Pulmonary artery endothelial cell (primary cell): ENCODE data around the gene CAMK2D. TPM values are rescaled to one million over a fixed set of nuclear protein-coding genes. Genes with fewer than 3 reads are reported as not detected.

Experiments used
- DNase-seq: peaks from one replicate; pipeline ENCODE4 v3.0.0-alpha.2; 2011; ENCODE audit warnings: low read depth, low spot score
- total RNA-seq: library from RNA; depleted of rRNA; stranded (reverse); fragments of >200 nt; gene quantifications from 2 replicates; pipeline ENCODE4 v1.2.3, GENCODE V29; 2014

Gene CAMK2D
- total RNA-seq, 1 donor from 2014 or later = 38.1 TPM

DNA sequence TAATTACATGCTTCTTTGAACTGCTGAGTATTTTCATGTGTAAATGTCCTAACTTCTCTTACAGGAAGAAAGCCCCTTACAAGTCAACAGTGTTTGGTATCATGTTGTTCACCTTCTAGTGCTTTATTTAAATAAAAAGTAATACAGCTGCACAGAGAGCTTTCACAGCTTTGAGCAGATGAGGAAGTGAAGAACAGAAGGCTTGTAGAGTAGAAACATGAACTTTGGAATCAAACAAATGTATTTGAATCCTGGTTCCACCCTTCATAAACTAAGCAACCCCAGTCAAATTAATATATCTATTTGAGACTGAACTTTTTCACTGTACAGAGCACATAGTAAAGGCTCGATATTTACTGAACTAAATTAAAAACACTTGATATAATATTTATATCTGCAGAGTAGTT, 120.5 kb downstream of the CAMK2D start:
- DNase-seq = no peak

DNA sequence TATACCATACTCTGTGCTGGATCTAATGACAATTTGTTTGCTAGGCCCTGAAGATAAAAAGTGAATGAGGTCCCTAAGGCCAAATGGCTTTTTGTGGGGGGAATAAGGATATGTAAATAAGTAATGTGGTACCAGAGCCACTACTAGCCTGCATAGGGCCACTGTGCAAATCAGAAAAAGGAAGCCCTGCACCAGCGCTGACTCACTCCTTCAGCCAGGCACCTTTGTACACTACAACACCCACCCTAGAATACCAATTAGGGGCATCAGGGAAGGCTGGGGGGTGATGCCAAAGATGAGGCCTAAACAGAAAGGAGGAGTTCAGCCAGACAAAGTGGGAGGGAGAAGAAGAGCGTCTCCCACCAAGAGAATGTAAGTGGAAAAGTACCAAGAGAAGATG, 122.2 kb downstream of the CAMK2D start:
- DNase-seq = no peak

DNA sequence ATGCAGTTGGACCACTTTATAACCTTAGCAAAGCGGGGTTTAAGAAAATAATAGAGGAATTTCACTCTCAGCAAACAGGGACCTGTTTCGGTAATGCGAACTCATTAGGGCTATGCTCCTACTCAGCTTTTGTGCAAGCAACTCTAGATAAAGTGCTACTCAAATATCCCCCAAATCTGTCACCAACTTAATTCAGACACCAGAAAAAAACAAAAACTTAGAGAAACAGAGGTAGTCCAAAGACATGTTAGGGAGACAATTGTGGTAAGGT, 123.0 kb downstream of the CAMK2D start:
- no peak for DNase-seq

DNA sequence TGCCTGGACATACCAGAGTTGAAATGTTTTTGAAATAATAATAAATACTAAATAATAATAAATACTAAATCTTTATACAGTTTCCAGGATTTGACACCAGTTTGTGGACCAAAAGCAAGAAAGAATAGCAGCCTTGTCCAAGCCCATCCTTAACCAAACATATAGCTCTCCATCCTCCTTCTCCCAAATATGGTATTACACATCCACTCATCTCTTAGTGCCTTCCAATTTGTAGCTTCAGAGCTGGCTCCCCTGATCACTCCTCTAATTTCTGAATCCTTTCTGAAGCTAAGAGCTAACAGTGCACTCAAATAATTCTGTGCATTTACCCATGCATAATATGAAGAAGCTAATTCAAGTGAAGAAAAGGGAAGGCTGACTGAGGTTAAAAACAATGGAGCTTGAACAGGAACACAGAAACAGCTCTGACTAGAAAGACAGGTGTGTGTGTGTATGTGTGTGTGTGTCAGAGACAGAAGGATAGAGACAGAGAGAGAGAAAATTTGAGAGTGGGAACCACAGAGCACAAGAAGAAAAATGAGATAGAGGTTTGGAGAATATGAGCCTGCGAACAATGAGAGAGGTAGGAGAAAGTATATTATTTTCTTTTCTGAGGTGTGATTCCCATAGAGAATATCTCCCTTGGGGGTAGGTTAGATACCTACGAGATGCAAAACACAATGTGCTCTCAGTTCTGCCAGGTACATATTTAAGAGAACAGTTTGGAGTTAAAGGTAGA, 123.5 kb downstream of the CAMK2D start:
- DNase-seq = no peak

DNA sequence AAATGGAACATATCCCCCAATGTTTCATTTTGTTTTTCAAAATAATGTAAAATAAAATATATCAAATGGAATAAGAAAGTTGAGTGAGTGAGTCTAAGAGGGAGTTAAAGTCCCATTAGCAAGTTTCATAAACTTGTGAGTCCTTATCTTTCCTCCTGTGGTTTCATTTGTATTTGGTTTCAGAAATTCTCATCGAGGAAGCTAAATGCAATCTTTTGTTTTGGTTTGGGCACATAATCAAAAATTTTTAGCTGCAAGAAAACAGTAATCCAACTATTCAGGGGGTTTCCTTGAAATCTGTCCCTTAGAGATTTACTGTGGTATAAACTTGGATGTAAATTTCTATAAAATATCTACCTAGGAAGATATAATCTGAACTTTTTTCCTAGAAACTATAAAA, 124.2 kb downstream of the CAMK2D start:
- no peak for DNase-seq

DNA sequence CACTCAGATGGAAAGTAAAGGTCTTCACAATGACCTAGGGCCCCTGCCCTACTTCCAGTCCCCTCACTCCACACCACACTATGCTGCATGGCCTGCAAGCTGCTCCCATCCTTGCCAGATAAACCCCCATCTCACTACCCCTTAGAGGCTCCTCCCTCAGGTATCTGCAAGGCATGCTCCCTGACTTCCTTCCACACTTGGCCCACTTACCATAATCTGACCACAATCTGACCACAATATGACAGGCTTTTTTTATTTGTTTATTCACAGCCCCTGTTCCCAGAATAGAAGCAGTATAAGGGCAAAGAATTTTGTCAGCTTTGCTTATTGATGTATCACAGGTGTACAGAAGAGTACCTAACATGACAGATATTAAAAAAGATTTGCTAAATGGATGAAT, 124.7 kb downstream of the CAMK2D start:
- no peak for DNase-seq

DNA sequence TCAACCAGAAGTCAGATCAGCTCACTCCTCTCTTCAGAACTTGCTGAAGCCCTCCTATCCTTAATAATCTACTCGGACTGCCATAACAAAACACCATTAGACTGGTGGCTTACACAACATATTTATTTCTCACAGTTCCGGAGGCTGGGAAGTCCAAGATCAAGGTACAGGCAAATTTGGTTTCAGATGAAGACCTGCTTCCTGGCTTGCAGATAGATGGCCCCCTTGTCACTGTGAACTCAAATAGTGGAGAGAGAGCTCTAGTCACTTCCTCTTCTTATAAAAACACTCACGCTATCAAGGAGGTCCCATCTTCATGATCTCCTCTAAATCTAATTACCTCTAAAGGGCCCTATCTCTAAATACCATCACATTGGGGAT, 125.1 kb downstream of the CAMK2D start:
- no peak for DNase-seq

DNA sequence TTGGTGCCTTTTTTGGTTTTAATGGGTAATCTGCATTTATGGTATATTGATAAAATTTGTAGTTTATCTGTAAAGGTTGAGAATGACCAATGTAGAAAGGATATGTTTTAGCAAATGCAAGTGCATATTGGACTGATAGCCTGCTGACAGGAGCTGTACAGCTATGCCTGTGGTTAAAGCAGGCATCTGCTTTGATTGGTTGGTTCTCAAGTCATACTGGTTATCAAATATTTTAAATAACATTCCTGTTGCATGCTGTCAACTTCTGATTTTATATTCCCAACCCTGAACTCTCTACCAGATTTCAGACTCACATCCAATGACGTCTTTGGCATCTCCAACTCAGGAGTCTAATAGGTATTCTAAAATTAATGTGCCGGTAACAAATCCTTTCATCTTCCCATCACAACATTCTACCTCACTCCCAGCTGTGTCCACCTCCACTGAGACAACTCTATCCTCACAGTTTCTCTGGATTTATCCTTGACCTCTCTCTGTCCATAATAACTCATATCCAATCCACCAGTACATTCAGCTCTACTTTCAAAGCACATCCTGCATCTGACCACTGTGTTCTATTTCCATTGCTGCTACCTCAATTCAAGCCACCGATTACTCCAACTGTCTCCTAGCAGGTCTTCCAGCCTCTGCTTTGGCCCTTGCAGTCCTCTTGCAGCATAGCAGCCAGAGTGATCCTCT, 125.7 kb downstream of the CAMK2D start:
- DNase-seq = no peak

DNA sequence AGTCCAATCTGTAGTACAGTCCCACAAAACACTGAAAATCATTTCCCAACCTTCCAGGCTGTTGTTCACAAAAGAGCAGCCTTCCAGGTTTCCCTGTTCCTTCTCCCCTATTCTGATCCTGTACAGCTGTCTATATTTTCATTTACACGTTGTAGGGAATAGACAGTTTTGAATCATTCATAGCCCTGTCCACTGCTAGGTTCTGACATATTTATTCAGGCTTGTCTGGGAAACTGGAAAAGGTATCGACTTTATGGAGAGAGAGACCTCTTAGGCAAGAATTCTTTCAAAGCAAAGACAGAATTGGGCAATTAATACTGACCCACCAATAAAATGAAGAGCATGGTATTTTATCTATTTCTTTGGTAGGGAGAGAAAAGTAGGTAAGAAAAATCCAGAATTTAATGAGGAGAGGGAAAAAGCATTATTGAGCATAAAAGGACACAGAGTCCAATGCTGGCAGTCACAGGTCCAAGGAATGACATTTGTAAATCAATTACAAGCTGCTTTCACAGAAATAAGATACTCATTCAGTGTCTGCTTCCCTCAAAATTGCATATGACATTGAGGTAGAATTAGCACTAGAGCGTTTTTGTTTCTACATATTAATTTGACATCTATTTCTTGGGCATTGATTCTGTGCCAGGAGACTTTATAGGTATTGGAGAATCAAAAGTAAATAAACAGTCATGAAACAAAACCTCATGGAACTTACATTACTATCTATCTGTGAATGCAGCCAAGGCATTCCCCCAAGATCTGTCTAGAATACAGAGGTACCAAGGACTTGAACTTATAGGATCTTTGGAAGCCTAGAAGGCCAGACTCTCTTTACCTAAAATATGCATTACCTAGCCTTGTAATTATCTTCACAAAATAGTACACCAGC, 127.2 kb downstream of the CAMK2D start:
- DNase-seq = no peak

DNA sequence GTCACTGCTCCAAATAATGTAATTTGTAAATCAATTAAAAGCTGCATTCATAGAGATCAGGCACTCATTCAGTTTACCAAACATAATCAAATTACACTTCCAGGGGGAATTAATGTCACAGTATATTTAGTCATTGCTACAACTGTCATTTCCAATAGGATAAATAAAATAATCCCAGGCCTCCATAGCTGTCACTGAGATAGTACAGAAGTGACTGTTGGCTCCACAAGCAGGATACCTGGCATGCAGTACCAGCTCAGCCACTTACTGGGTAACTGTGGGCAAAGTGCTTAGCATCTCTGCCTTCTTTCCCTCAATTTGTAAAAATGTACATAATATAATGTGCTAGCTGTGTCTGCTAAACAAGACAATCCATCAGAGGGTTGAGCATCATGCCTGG, 128.1 kb downstream of the CAMK2D start:
- no peak for DNase-seq

DNA sequence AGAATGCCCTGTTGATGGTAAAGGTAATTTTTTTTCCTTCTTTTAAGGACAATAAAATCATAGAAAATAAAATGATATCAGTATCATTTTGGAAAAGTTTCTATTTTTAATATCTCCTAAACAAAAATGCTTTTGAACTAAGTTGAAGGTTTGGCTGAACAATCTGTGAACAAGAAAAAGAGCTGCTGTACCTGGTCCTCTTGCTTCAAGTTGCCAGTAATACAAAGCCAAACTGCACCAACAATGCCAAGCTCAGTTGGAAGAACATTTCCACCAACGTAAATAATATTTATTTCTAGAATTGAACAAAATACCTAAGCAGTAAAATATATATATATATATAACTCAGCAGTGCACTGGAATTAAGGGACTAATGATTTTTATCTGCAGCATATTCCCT, 132.8 kb downstream of the CAMK2D start:
- DNase-seq = no peak

DNA sequence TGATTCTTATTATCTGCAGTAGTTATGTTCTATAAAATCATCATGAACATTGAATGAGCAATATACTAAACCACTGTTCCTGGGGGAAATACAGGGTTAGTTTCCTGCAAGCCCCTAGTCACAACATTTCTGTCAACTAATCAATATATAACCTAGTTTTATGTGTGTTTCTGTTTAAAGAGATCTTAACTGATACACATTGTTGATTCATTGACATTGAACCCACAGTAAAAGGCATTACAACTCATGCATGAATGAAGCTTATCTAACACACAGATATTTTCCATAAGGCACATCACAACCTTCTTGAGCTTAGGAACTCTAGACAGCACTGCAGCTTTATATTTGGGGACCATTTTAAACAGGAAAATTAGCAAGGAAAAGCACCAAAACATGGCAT, 134.2 kb downstream of the CAMK2D start:
- no peak for DNase-seq

DNA sequence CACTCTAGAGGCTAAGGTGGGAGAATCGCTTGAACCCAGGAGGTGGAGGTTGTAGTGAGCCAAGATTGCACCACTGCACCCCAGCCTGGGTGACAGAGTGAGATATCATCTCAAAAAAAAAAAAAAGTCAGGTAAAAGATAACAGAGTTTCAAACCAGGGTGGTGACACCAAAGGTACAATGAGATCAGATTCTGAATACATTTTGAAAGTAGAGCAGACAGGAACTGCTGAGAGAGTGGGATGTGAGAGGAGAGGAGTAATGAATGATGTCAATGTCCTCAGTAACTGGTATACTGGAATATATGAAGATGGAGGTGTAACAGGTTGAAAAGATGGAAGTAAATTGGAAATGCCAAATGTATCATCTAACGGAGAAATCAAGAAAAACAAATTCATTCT, 135.6 kb downstream of the CAMK2D start:
- DNase-seq = no peak

DNA sequence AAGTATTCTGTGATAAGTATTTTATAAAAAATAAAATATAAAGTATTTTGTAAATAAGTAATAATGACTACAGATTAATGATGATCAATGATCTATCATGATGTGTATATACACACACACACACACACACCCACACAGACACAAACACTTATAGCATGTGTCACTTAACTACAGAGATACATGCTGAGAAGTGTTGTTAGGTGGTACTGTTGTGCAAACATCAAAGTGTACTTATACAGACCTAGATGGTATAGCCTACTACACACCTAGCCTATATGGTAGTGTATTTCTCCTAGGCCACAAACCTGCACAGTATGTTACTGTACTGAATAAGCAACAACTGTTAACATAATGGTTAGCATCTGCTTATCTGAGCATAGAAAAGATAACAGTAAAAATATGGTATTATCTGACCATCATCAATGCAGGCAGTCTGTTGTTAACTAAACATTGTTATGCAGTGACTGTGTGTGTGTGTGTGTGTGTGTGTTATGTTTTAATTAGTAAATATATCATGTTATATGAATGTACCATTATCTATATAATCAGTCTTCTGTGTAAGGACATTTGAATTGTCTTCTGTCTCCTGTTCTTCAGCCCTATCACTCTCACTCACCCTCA, 138.2 kb downstream of the CAMK2D start:
- no peak for DNase-seq

DNA sequence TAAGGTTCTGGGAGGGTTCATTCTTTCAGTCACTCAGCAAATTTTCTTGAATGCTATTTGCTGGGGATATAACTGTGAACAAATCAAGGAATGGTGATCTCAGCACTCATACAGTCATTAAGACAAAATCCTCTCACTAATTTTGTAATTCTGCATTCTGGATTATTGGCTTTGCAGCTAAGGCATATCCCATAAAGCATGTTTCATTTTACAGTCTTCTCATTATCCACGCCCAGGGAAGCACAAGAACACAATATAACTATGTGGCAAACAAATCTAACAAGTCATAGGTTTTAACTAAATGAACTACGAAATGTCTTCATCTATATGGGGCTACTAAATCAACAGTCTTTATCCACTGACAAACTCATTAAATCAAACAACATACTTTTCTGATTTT, 139.9 kb downstream of the CAMK2D start:
- no peak for DNase-seq

DNA sequence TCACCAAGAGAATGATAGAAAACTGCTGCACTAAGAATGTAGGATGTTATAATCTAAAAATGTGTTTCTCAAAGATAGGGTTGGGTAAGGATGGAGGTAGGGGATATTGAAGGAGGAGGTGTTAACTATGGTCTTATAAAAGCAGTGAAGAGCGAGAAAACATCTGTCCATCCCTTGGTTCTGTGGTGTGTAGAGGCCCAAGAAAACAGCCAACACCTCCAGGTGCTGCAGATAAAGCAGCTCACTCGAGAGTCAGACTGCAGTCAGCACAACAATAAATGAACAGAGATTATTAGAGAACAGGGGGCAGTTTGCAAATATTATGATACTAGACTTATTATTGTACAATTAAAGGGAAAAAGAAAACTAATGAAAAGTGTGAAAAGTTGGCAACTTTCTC, 141.5 kb downstream of the CAMK2D start:
- no peak for DNase-seq

DNA sequence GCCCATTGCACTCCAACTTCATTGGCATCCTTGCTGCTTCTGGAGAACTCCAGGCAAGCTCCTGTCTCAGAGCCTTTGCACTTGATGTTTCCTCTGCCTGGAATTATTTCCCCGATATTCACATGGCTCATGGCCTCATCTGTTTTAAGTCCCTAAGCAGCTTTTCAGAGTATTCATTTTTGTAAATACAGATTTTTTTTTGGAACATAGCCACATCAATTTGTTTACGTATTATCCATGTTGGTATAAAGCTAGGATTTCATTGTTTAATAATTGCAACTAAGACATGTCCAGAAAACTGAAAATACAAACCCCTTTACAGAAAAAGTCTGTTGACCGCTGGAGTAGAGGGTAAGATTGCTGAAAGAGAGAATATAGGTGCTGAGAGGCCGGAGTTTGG, 142.0 kb downstream of the CAMK2D start:
- no peak for DNase-seq

DNA sequence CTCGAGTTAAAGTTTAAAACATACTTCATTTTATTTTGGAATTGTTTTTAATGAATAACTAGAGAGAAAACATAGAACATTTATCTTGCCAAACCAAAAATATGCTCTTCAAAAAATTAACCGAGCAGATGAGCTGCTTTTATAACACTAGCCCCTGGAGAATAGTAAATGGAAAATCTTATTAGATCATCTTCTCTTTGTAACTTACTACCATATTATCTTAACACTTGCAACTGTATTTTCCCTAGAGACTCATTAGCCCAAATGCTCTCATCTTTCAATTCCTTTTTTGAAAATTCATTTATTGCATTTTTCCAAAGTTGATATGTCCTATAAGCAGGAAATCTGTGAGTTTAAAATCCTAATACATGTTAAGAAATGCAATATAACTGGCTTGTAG, 143.3 kb downstream of the CAMK2D start:
- no peak for DNase-seq

DNA sequence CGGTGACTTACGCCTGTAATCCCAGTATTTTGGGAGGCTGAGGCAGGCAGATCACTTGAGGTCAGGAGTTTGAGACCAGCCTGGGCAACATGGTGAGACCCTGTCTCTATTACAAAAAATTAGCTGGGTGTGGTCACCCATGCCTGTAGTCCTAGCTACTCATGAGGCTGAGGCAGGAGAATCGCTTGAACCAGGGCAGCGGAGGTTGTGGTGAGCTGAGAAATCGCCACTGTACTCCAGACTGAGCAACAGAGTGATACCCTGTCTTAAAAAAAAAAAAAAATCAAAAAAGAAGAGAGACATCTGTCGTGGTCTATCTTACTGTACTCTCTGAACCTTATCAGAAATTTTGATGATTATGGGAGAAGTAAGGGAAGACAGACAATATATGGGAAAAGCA, 144.3 kb downstream of the CAMK2D start:
- no peak for DNase-seq

DNA sequence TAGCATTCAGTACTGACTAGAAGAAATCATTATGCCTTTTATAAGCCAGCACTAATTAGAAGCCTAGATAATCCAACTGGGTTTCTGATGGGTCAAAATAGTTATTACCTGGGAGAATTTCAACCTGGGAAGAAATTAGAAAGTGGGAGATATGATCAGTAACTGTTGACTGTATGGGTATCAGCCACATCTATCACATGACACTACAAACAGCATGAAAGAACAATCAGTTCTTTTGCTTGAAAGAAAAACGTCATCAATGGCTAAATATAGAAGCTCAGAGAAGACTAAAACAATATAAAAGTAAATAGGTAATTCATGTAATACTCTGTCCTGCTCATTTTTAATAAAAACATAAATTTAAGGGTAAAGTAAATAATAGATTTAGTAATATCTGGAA, 145.1 kb downstream of the CAMK2D start:
- no peak for DNase-seq

DNA sequence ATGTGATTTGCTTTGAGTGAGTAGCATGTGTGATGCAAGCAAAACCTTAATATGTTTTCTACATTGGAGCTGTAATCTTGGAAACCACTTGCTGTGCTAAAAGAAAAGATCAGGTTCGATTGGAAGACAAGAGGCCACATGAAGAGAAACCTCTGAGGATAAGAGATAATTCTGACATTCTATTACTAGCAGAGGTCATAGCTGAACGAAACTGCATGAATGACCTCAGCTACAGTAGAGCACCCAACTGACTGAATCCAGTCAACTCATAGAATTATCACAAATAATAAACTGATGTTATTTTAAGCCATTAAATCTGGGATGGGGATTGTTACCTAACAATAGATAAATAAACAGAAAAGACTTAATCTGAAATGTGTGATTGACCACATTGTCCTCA, 147.1 kb downstream of the CAMK2D start:
- no peak for DNase-seq

DNA sequence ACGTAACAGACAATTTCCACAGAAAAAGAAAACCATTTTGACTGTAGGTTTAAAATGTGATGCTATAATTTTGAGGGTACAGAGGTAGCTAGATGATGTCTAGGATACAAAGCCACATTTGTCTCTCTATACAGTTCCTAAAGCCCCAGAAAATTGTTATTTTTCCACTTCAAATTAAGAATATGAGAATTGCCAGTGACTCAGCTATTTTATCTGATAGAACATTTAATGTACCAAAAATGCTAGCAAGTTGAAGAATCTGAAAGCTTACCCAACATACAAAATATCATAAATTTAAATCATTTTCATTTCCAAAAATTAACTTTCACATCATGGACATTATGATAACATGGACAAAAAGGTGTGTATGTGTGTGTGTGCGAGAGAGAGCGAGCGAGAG, 148.0 kb downstream of the CAMK2D start:
- no peak for DNase-seq
